CD14-positive monocyte (primary cell): ENCODE data around the gene MYO1D. TPM values are rescaled to one million over a fixed set of nuclear protein-coding genes. Genes with fewer than 3 reads are reported as not detected.

Experiments used
- DNase-seq, 3 donors: peaks; one replicate each; pipeline ENCODE4 v3.0.0-alpha.2; 2011 to 2022
- H2AFZ ChIP-seq: 2 replicates; pipeline ENCODE4 v1.6.0; 2012; ENCODE audit warnings: mild to moderate bottlenecking, low read depth, low read length, inconsistent platforms; ENCODE audit not compliant: insufficient read depth, poor library complexity, severe bottlenecking
- H3K27ac ChIP-seq, 2 donors: 1 replicate in 1 of 2; 2 replicates in 1 of 2; pipeline ENCODE4 v1.5.1; 2012 to 2013; ENCODE audit warnings: low read length in 2 of 2, control low read depth in 1 of 2, inconsistent platforms in 1 of 2, low read depth in 1 of 2, mild to moderate bottlenecking in 1 of 2
- H3K27me3 ChIP-seq, 2 donors: one replicate each; pipeline versions ENCODE4 v1.6.0 to v1.6.1; 2011 to 2013; ENCODE audit warnings: low read length in 2 of 2; ENCODE audit not compliant: control insufficient read depth in 2 of 2, insufficient read depth in 2 of 2
- H3K36me3 ChIP-seq, 2 donors: replicated peaks in 1 of 2; 1 replicate in 1 of 2; 2 replicates in 1 of 2; pipeline versions ENCODE4 v1.5.1 to v1.6.1; 2012 to 2013; ENCODE audit warnings: low read length in 2 of 2, control low read depth in 1 of 2, inconsistent platforms in 1 of 2, mild to moderate bottlenecking in 1 of 2; ENCODE audit not compliant: insufficient read depth in 2 of 2, control insufficient read depth in 1 of 2
- H3K4me1 ChIP-seq, 2 donors: 1 replicate in 1 of 2; 2 replicates in 1 of 2; pipeline versions ENCODE4 v1.5.1 to v1.6.1; 2012 to 2013; ENCODE audit warnings: low read length in 2 of 2, control low read depth in 1 of 2, inconsistent platforms in 1 of 2, mild to moderate bottlenecking in 1 of 2, moderate library complexity in 1 of 2; ENCODE audit not compliant: insufficient read depth in 2 of 2, control insufficient read depth in 1 of 2
- H3K4me2 ChIP-seq: replicated peaks from 2 replicates; pipeline ENCODE3; 2012; ENCODE audit warnings: low read length, moderate library complexity, mild to moderate bottlenecking; ENCODE audit not compliant: poor library complexity, severe bottlenecking; ENCODE audit errors: extremely low read depth
- H3K4me3 ChIP-seq, 3 experiments: fragments of 200-600 bp in 1 of 3; sonication (generic) in 1 of 3; replicated peaks in 1 of 3; 1 replicate in 2 of 3; 2 replicates in 1 of 3; pipeline ENCODE4 v1.5.1; 2011 to 2013; ENCODE audit warnings: low read length in 3 of 3, mild to moderate bottlenecking in 3 of 3, control low read depth in 2 of 3, low read depth in 2 of 3, inconsistent platforms in 1 of 3, moderate library complexity in 1 of 3
- H3K79me2 ChIP-seq: 2 replicates; pipeline ENCODE4 v1.6.0; 2012; ENCODE audit warnings: mild to moderate bottlenecking, control low read depth, inconsistent platforms, low read length, moderate library complexity; ENCODE audit not compliant: insufficient read depth
- H3K9ac ChIP-seq: 2 replicates; pipeline ENCODE4 v1.6.0; 2017; ENCODE audit warnings: low read length, mild to moderate bottlenecking; ENCODE audit not compliant: insufficient read depth, poor library complexity, severe bottlenecking
- H3K9me3 ChIP-seq, 2 donors: replicated peaks in 1 of 2; 1 replicate in 1 of 2; 2 replicates in 1 of 2; pipeline versions ENCODE4 v1.5.1 to v1.6.1; 2012 to 2013; ENCODE audit warnings: low read length in 2 of 2, control low read depth in 1 of 2; ENCODE audit not compliant: control insufficient read depth in 1 of 2, insufficient read depth in 1 of 2
- H4K20me1 ChIP-seq: 2 replicates; pipeline ENCODE4 v1.6.0; 2012; ENCODE audit warnings: mild to moderate bottlenecking, low read length, control low read depth, moderate library complexity; ENCODE audit not compliant: insufficient read depth
- H3K27ac Mint-ChIP-seq, 7 donors: one replicate each; pipeline ENCODE4 v1.8.0; 2020; ENCODE audit warnings: mild to moderate bottlenecking in 7 of 7, mixed read lengths in 7 of 7, moderate library complexity in 6 of 7, inconsistent platforms in 2 of 7
- H3K27me3 Mint-ChIP-seq, 3 donors: one replicate each; pipeline ENCODE4 v1.8.0; 2021 to 2022; ENCODE audit warnings: low read depth in 3 of 3, mild to moderate bottlenecking in 3 of 3, mixed read lengths in 3 of 3, moderate library complexity in 3 of 3, inconsistent platforms in 1 of 3
- H3K36me3 Mint-ChIP-seq, 2 donors: one replicate each; pipeline ENCODE4 v1.8.0; 2020; ENCODE audit warnings: mixed read lengths in 2 of 2, inconsistent platforms in 1 of 2, mild to moderate bottlenecking in 1 of 2
- H3K4me1 Mint-ChIP-seq: one replicate; pipeline ENCODE4 v1.8.0; 2020; ENCODE audit warnings: mild to moderate bottlenecking, mixed read lengths
- H3K4me3 Mint-ChIP-seq, 2 donors: one replicate each; pipeline ENCODE4 v1.8.0; 2020; ENCODE audit warnings: mild to moderate bottlenecking in 2 of 2, mixed read lengths in 2 of 2, moderate library complexity in 1 of 2
- H3K9me3 Mint-ChIP-seq, 7 donors: one replicate each; pipeline ENCODE4 v1.8.0; 2020 to 2022; ENCODE audit warnings: mixed read lengths in 7 of 7, mild to moderate bottlenecking in 6 of 7, moderate library complexity in 6 of 7, inconsistent platforms in 2 of 7
- CTCF ChIP-seq: fragments of 200-600 bp; IDR thresholded peaks from one replicate; pipeline ENCODE4 v1.8.0; 2022; ENCODE audit warnings: antibody characterized with exemption, mild to moderate bottlenecking
- WGBS: methylation state at CpG from one replicate; pipeline ENCODE4 v1.1.5; 2013; ENCODE audit warnings: missing lambda C conversion rate; ENCODE audit not compliant: insufficient coverage; 5-methylcytosine and 5-hydroxymethylcytosine counted together
- intact Hi-C, 2 donors: fragments of 100-400 bp; cut with micrococcal nuclease; formaldehyde crosslinking; loops; one replicate each; pipeline versions ENCODE4 v1.15.0 to v1.15.1; 2023
- polyA plus RNA-seq, 3 donors: library from polyadenylated mRNA; depleted of rRNA in 1 of 3; unstranded in 2 of 3; stranded (reverse) in 1 of 3; fragments of 300-500 nt in 2 of 3; fragments of >200 nt in 1 of 3; fragmentation: Illumina TruSeq in 2 of 3; gene quantifications; 1 replicate in 2 of 3; 2 replicates in 1 of 3; pipeline ENCODE4 v1.2.3, GENCODE V29; 2012 to 2021

The MYO1D gene
- polyA plus RNA-seq, 3 donors: 0.22 to 0.39 (median 0.26) TPM

GRCh38 chr17:32780721-32781120 is 96.2 kb downstream of the MYO1D start:
- Histone ChIP-seq H3K4me2 (no peak overlapping the region), H3K36me3 (no peaks in the 10 kb centered on the region), H3K27ac (no peak overlapping the region), H3K79me2 (no peaks in the 10 kb centered on the region), H3K4me1 (no peaks in the 10 kb centered on the region), H3K4me3 (no peak overlapping the region), H2AFZ (no peak overlapping the region), H3K9ac (no peak overlapping the region), H3K27me3 (no peaks in the 10 kb centered on the region), H4K20me1 (no peaks in the 10 kb centered on the region), H3K9me3 (no peaks in the 10 kb centered on the region)
- peaks cover 0 to 4% (median 1%) of the 10 kb centered on the region in 3 donors for H3K27me3 Mint-ChIP-seq
- no peaks in the 10 kb centered on the region for H3K9me3 Mint-ChIP-seq
- no peak for DNase-seq
- TF ChIP-seq CTCF: no peak
- H3K4me3 Mint-ChIP-seq: no peak overlapping the region
- H3K27ac Mint-ChIP-seq: no peak overlapping the region
- H3K36me3 Mint-ChIP-seq: no peaks in the 10 kb centered on the region
- peaks cover 3% of the 10 kb centered on the region for H3K4me1 Mint-ChIP-seq
- 78% methylated on average over 4 of the region's 6 CpGs for WGBS
- intact Hi-C loops: loop anchor here in 1 of 2 donors (10.0 kb wide), 1 partner anchor 154 kb away; no protein-coding TSS in a partner anchor

- H3K4me2 ChIP-seq: no peak overlapping the region
- peaks cover 3 to 6% (median 5%) of the 10 kb centered on the region in 3 donors for H3K27me3 Mint-ChIP-seq
- no peak overlapping the region for H2AFZ ChIP-seq
- H3K27ac Mint-ChIP-seq: no peak overlapping the region
- H3K4me3 Mint-ChIP-seq: no peak overlapping the region
- no peaks in the 10 kb centered on the region for H4K20me1 ChIP-seq
- H3K27ac ChIP-seq: no peak overlapping the region
- H3K36me3 ChIP-seq: no peaks in the 10 kb centered on the region
- H3K4me3 ChIP-seq: no peak overlapping the region
- H3K79me2 ChIP-seq: no peaks in the 10 kb centered on the region
- H3K36me3 Mint-ChIP-seq: no peaks in the 10 kb centered on the region
- no peaks in the 10 kb centered on the region for H3K9me3 ChIP-seq
- TF ChIP-seq CTCF: no peak
- intact Hi-C loops: no loop called here
- H3K27me3 ChIP-seq: no peaks in the 10 kb centered on the region
- no peaks in the 10 kb centered on the region for H3K9me3 Mint-ChIP-seq
- H3K4me1 ChIP-seq: no peaks in the 10 kb centered on the region
- no peak for DNase-seq
- H3K9ac ChIP-seq: no peak overlapping the region
- H3K4me1 Mint-ChIP-seq: no peaks in the 10 kb centered on the region
These were observed 99.0 kb downstream of the MYO1D start for GRCh38 chr17:32777922-32778321.
